Measurements from ENCODE around the gene OBSCN.

GRCh38 chr1:228299901-228300300 lies 92.1 kb downstream of the OBSCN start:
- TF ChIP-seq POLR2A (IDR thresholded peaks at IDR 0.05; ENCODE audit: low read depth, low read length) (no peak), POLR2AphosphoS5 (IDR thresholded peaks at IDR 0.05; ENCODE audit: low read depth, low read length) (no peak)

All from GM12891 (cell line).